Naive thymus-derived CD4-positive, alpha-beta T cell (primary cell): ENCODE measurements around the gene PPP1R37. TPM values are rescaled to one million over a fixed set of nuclear protein-coding genes. Genes with fewer than 3 reads are reported as not detected.

ENCODE experiments used
- ATAC-seq: fragments of 150-1000 bp; cut with Tn5 transposase; 2 replicates; pipeline ENCODE4 v1.10.0; 2021; ENCODE audit warnings: mild to moderate bottlenecking, moderate library complexity
- CTCF ChIA-PET: fragments of 350-600 bp; sonication (Branson Sonifier 250); formaldehyde crosslinking; loops from one replicate; lab custom pipeline; 2021; ENCODE audit warnings: antibody characterized with exemption; lab: Charles Lee
- POLR2A ChIA-PET: fragments of 350-600 bp; sonication (Branson Sonifier 250); formaldehyde crosslinking; loops from one replicate; lab custom pipeline; 2021; ENCODE audit warnings: antibody characterized with exemption, inconsistent platforms; lab: Charles Lee
- DNase-seq, 9 donors: peaks; one replicate each; pipeline versions ENCODE4 v3.0.0 to v3.0.0-alpha.2; 2020 to 2022; ENCODE audit warnings: mixed read lengths in 1 of 9
- H3K27ac ChIP-seq: one replicate; pipeline ENCODE4 v1.7.0; 2013; ENCODE audit warnings: mild to moderate bottlenecking, low read depth, low read length, moderate library complexity
- H3K27me3 ChIP-seq, 2 donors: one replicate each; pipeline ENCODE4 v1.7.0; 2013; ENCODE audit warnings: low read length in 2 of 2, mild to moderate bottlenecking in 2 of 2, moderate library complexity in 2 of 2; ENCODE audit not compliant: control insufficient read depth in 2 of 2, insufficient read depth in 2 of 2
- H3K36me3 ChIP-seq, 3 experiments: 1 replicate in 2 of 3; 2 replicates in 1 of 3; pipeline ENCODE4 v1.7.0; 2013; ENCODE audit warnings: low read length in 3 of 3, mild to moderate bottlenecking in 3 of 3, moderate library complexity in 1 of 3; ENCODE audit not compliant: insufficient read depth in 3 of 3, control insufficient read depth in 2 of 3
- H3K4me1 ChIP-seq, 2 donors: one replicate each; pipeline ENCODE4 v1.7.0; 2013; ENCODE audit warnings: low read length in 2 of 2, mild to moderate bottlenecking in 2 of 2, moderate library complexity in 1 of 2; ENCODE audit not compliant: control insufficient read depth in 2 of 2, insufficient read depth in 2 of 2
- H3K4me3 ChIP-seq: 2 replicates; pipeline ENCODE4 v1.7.0; 2013; ENCODE audit warnings: mild to moderate bottlenecking, low read length
- H3K9me3 ChIP-seq, 3 experiments: 1 replicate in 2 of 3; 2 replicates in 1 of 3; pipeline ENCODE4 v1.7.0; 2013; ENCODE audit warnings: low read length in 3 of 3; ENCODE audit not compliant: control insufficient read depth in 2 of 3
- H3K27ac Mint-ChIP-seq, 9 donors: one replicate each; pipeline ENCODE4 v1.8.0; 2020 to 2022; ENCODE audit warnings: mixed read lengths in 9 of 9, mild to moderate bottlenecking in 8 of 9, moderate library complexity in 5 of 9, inconsistent platforms in 2 of 9
- H3K27me3 Mint-ChIP-seq, 5 donors: one replicate each; pipeline ENCODE4 v1.8.0; 2021 to 2022; ENCODE audit warnings: mixed read lengths in 5 of 5, mild to moderate bottlenecking in 1 of 5
- H3K36me3 Mint-ChIP-seq, 5 donors: one replicate each; pipeline ENCODE4 v1.8.0; 2020 to 2022; ENCODE audit warnings: mixed read lengths in 5 of 5, mild to moderate bottlenecking in 3 of 5, inconsistent platforms in 1 of 5
- H3K4me1 Mint-ChIP-seq, 7 donors: one replicate each; pipeline ENCODE4 v1.8.0; 2020 to 2022; ENCODE audit warnings: mixed read lengths in 7 of 7, mild to moderate bottlenecking in 3 of 7, inconsistent platforms in 1 of 7
- H3K4me3 Mint-ChIP-seq, 10 donors: one replicate each; pipeline ENCODE4 v1.8.0; 2020 to 2022; ENCODE audit warnings: mild to moderate bottlenecking in 10 of 10, mixed read lengths in 10 of 10, moderate library complexity in 6 of 10, inconsistent platforms in 2 of 10
- H3K9me3 Mint-ChIP-seq, 11 donors: one replicate each; pipeline ENCODE4 v1.8.0; 2020 to 2022; ENCODE audit warnings: mixed read lengths in 11 of 11, mild to moderate bottlenecking in 4 of 11, inconsistent platforms in 1 of 11, moderate library complexity in 1 of 11
- intact Hi-C, 2 donors: fragments of 100-400 bp; cut with micrococcal nuclease; formaldehyde crosslinking; loops; one replicate each; pipeline ENCODE4 v1.15.1; 2023
- polyA plus RNA-seq, 2 donors: library from polyadenylated mRNA; unstranded; fragments of 300-500 nt; fragmentation: Illumina TruSeq; gene quantifications; one replicate each; pipeline ENCODE4 v1.2.3, GENCODE V29; 2021
- total RNA-seq, 6 experiments: library from RNA in 5 of 6; stranded (reverse) in 5 of 6; gene quantifications; 1 replicate in 5 of 6; 2 replicates in 1 of 6; pipeline ENCODE4 v1.2.3 and lab custom pipeline; 2021 to 2026

The PPP1R37 gene
- total and polyA plus RNA-seq, 7 experiments from 2014 or later = 1.4 to 28.3 (median 20.6) TPM

GRCh38 chr19:45144431-45145269, 51.7 kb downstream of the PPP1R37 start:
- Mint-ChIP-seq H3K27ac (no peak overlapping the region), H3K9me3 (no peaks in the 10 kb centered on the region), H3K4me3 (no peak overlapping the region), H3K4me1 (peaks cover 0 to 7% (median 7%) of the 10 kb centered on the region in 7 donors), H3K27me3 (no peaks in the 10 kb centered on the region), H3K36me3 (peaks cover 3 to 13% (median 5%) of the 10 kb centered on the region in 5 donors)
- Histone ChIP-seq H3K36me3 (peaks cover 0 to 56% (median 0%) of the 10 kb centered on the region in 3 experiments), H3K9me3 (no peaks in the 10 kb centered on the region), H3K27ac (no peak overlapping the region), H3K4me1 (no peaks in the 10 kb centered on the region), H3K27me3 (no peaks in the 10 kb centered on the region), H3K4me3 (no peak overlapping the region)
- DNase-seq = no peak
- POLR2A ChIA-PET = no interaction called here
- intact Hi-C loops = no loop called here
- ATAC-seq = no peak
- CTCF ChIA-PET = no interaction called here

GRCh38 chr19:45145270-45146189, 52.6 kb downstream of the PPP1R37 start:
- intact Hi-C loops = no loop called here
- CTCF ChIA-PET = no interaction called here
- Histone ChIP-seq H3K27ac (no peak overlapping the region), H3K27me3 (no peaks in the 10 kb centered on the region), H3K4me1 (no peaks in the 10 kb centered on the region), H3K4me3 (no peak overlapping the region), H3K9me3 (no peaks in the 10 kb centered on the region), H3K36me3 (peaks cover 0 to 53% (median 0%) of the 10 kb centered on the region in 3 experiments)
- Mint-ChIP-seq H3K36me3 (peaks cover 3 to 13% (median 5%) of the 10 kb centered on the region in 5 donors), H3K4me1 (peaks cover 0 to 8% (median 7%) of the 10 kb centered on the region in 7 donors), H3K27me3 (peaks cover 0 to 3% (median 0%) of the 10 kb centered on the region in 5 donors), H3K9me3 (no peaks in the 10 kb centered on the region), H3K27ac (no peak overlapping the region), H3K4me3 (no peak overlapping the region)
- no peak for ATAC-seq
- POLR2A ChIA-PET = no interaction called here
- DNase-seq = no peak

GRCh38 chr19:45146251-45146650, 53.3 kb downstream of the PPP1R37 start:
- H3K4me3 ChIP-seq = no peak overlapping the region
- Mint-ChIP-seq H3K4me1 (peaks cover 0 to 8% (median 7%) of the 10 kb centered on the region in 7 donors), H3K27ac (no peak overlapping the region), H3K4me3 (no peak overlapping the region), H3K27me3 (peaks cover 0 to 5% (median 0%) of the 10 kb centered on the region in 5 donors), H3K9me3 (no peaks in the 10 kb centered on the region), H3K36me3 (peaks cover 3 to 13% (median 5%) of the 10 kb centered on the region in 5 donors)
- intact Hi-C loops = no loop called here
- H3K27ac ChIP-seq = no peak overlapping the region
- ChIA-PET POLR2A (no interaction called here), CTCF (no interaction called here)
- DNase-seq (no peak), ATAC-seq (no peak)
- no peaks in the 10 kb centered on the region for H3K9me3 ChIP-seq
- no peaks in the 10 kb centered on the region for H3K27me3 ChIP-seq
- peaks cover 0 to 46% (median 0%) of the 10 kb centered on the region in 3 experiments for H3K36me3 ChIP-seq
- no peaks in the 10 kb centered on the region for H3K4me1 ChIP-seq

- Histone ChIP-seq H3K4me1 (no peaks in the 10 kb centered on the region), H3K27ac (no peak overlapping the region), H3K36me3 (peaks cover 0 to 41% (median 0%) of the 10 kb centered on the region in 3 experiments), H3K4me3 (no peak overlapping the region), H3K9me3 (no peaks in the 10 kb centered on the region), H3K27me3 (no peaks in the 10 kb centered on the region)
- ChIA-PET POLR2A (no interaction called here), CTCF (no interaction called here)
- intact Hi-C loops = no loop called here
- Mint-ChIP-seq H3K27me3 (peaks cover 0 to 10% (median 0%) of the 10 kb centered on the region in 5 donors), H3K36me3 (peaks cover 3 to 9% (median 8%) of the 10 kb centered on the region in 5 donors), H3K4me1 (peaks cover 0 to 13% (median 8%) of the 10 kb centered on the region in 7 donors), H3K27ac (no peak overlapping the region), H3K9me3 (no peaks in the 10 kb centered on the region), H3K4me3 (no peak overlapping the region)
- no peak for DNase-seq
- no peak for ATAC-seq
Observed at GRCh38 chr19:45146741-45147205, 53.8 kb downstream of the PPP1R37 start.

GRCh38 chr19:45147835-45148676, 55.1 kb downstream of the PPP1R37 start:
- Mint-ChIP-seq H3K36me3 (peaks cover 0 to 13% (median 1%) of the 10 kb centered on the region in 5 donors), H3K4me3 (no peak overlapping the region), H3K9me3 (peaks cover 0 to 4% (median 0%) of the 10 kb centered on the region in 11 donors), H3K27ac (no peak overlapping the region), H3K27me3 (peaks cover 0 to 15% (median 4%) of the 10 kb centered on the region in 5 donors), H3K4me1 (peaks cover 4 to 20% (median 14%) of the 10 kb centered on the region in 7 donors)
- Histone ChIP-seq H3K27me3 (no peaks in the 10 kb centered on the region), H3K36me3 (peaks cover 0 to 28% (median 0%) of the 10 kb centered on the region in 3 experiments), H3K9me3 (no peaks in the 10 kb centered on the region), H3K4me3 (no peak overlapping the region), H3K27ac (no peak overlapping the region), H3K4me1 (peaks cover 6 to 10% of the 10 kb centered on the region in 2 donors)
- CTCF ChIA-PET = no interaction called here
- DNase-seq = no peak
- intact Hi-C loops = no loop called here
- ATAC-seq = no peak
- POLR2A ChIA-PET = no interaction called here
